ENCODE results near the gene INPPL1.
"Not testable (repeated sequence)": the region's sequence is repeated elsewhere in the genome, so short reads cannot be mapped to it uniquely, and the experiment has no call there.

Gene INPPL1

GRCh38 chr11:72189455-72190250 is 34.9 kb upstream of the INPPL1 start:
- no peak for DNase-seq (ENCODE audit: extremely low read depth, low read depth)
- no peak for TF ChIP-seq CTCF (IDR thresholded peaks at IDR 0.05; ENCODE audit: low read depth, low read length, missing control alignments)
- H3K4me3 ChIP-seq (replicated peaks; ENCODE audit: low read depth, low read length) = no peak overlapping the region

GRCh38 chr11:72190631-72191071 is 33.9 kb upstream of the INPPL1 start:
- no peak for DNase-seq (ENCODE audit: extremely low read depth, low read depth)
- H3K4me3 ChIP-seq (replicated peaks; ENCODE audit: low read depth, low read length) = no peak overlapping the region
- no peak for TF ChIP-seq CTCF (IDR thresholded peaks at IDR 0.05; ENCODE audit: low read depth, low read length, missing control alignments)

- DNase-seq (ENCODE audit: extremely low read depth, low read depth) = no peak
- no peak within 1 kb of the TSS for H3K4me3 ChIP-seq (replicated peaks; ENCODE audit: low read depth, low read length)
- no peak for TF ChIP-seq CTCF (IDR thresholded peaks at IDR 0.05; ENCODE audit: low read depth, low read length, missing control alignments)
These were observed 32.6 kb upstream of the INPPL1 start, which contains the start of gene FOLR1 for GRCh38 chr11:72191961-72192381. Gene FOLR1 (plus strand): TSS chr11:72192140. CDS start chr11:72192174, 34 bp downstream.

GRCh38 chr11:72195518-72196270 is 28.9 kb upstream of the INPPL1 start:
- H3K4me3 ChIP-seq (replicated peaks; ENCODE audit: low read depth, low read length) = no peak overlapping the region
- no peak for TF ChIP-seq CTCF (IDR thresholded peaks at IDR 0.05; ENCODE audit: low read depth, low read length, missing control alignments)
- no peak for DNase-seq (ENCODE audit: extremely low read depth, low read depth)

GRCh38 chr11:72201445-72201844 is 23.1 kb upstream of the INPPL1 start:
- DNase-seq (ENCODE audit: extremely low read depth, low read depth); H3K4me3 ChIP-seq (replicated peaks; ENCODE audit: low read depth, low read length): not testable (repeated sequence)

GRCh38 chr11:72202571-72202970 is 22.0 kb upstream of the INPPL1 start:
- TF ChIP-seq CTCF (IDR thresholded peaks at IDR 0.05; ENCODE audit: low read depth, low read length, missing control alignments) = no peak
- no peak for DNase-seq (ENCODE audit: extremely low read depth, low read depth)
- H3K4me3 ChIP-seq (replicated peaks; ENCODE audit: low read depth, low read length) = no peak overlapping the region

GRCh38 chr11:72203163-72203562 is 21.4 kb upstream of the INPPL1 start:
- H3K4me3 ChIP-seq (replicated peaks; ENCODE audit: low read depth, low read length) = no peak overlapping the region
- no peak for DNase-seq (ENCODE audit: extremely low read depth, low read depth)
- no peak for TF ChIP-seq CTCF (IDR thresholded peaks at IDR 0.05; ENCODE audit: low read depth, low read length, missing control alignments)
